ENCODE results near the gene HMX1. TPM values are rescaled to one million over a fixed set of nuclear protein-coding genes. Genes with fewer than 3 reads are reported as not detected.

HMX1 gene
- total RNA-seq, 1 donor from 2014 or later = 1.1 TPM

- Mint-ChIP-seq H3K27ac (ENCODE audit: unreplicated experiment) (no peak overlapping the region), H3K36me3 (ENCODE audit: low read depth) (no peaks in the 10 kb centered on the region), H3K4me3 (no peak overlapping the region), H3K4me1 (no peaks in the 10 kb centered on the region), H3K9me3 (no peaks in the 10 kb centered on the region), H3K27me3 (ENCODE audit: low read depth) (peaks cover 69% of the 10 kb centered on the region)
- no peak for DNase-seq (ENCODE audit: low read depth, low spot score)
- TF ChIP-seq CTCF (conservative IDR thresholded peaks at IDR 0.05) = no peak
Measured at GRCh38 chr4:8849266-8850073, 22.2 kb downstream of the HMX1 start.

GRCh38 chr4:8848507-8849265 lies 23.0 kb downstream of the HMX1 start:
- Mint-ChIP-seq H3K27ac (ENCODE audit: unreplicated experiment) (no peak overlapping the region), H3K36me3 (ENCODE audit: low read depth) (no peaks in the 10 kb centered on the region), H3K9me3 (no peaks in the 10 kb centered on the region), H3K4me1 (no peaks in the 10 kb centered on the region), H3K27me3 (ENCODE audit: low read depth) (peaks cover 61% of the 10 kb centered on the region), H3K4me3 (no peak overlapping the region)
- TF ChIP-seq CTCF (conservative IDR thresholded peaks at IDR 0.05) = no peak
- DNase-seq (ENCODE audit: low read depth, low spot score) = no peak

GRCh38 chr4:8847764-8848163 lies 23.9 kb downstream of the HMX1 start:
- no peak overlapping the region for H3K4me3 Mint-ChIP-seq
- TF ChIP-seq CTCF (conservative IDR thresholded peaks at IDR 0.05) = no peak
- H3K4me1 Mint-ChIP-seq = no peaks in the 10 kb centered on the region
- peaks cover 6% of the 10 kb centered on the region for H3K9me3 Mint-ChIP-seq
- no peak for DNase-seq (ENCODE audit: low read depth, low spot score)
- no peak overlapping the region for H3K27ac Mint-ChIP-seq (ENCODE audit: unreplicated experiment)
- H3K27me3 Mint-ChIP-seq (ENCODE audit: low read depth) = peaks cover 52% of the 10 kb centered on the region
- no peaks in the 10 kb centered on the region for H3K36me3 Mint-ChIP-seq (ENCODE audit: low read depth)

GRCh38 chr4:8847331-8847730 lies 24.3 kb downstream of the HMX1 start:
- peaks cover 6% of the 10 kb centered on the region for H3K9me3 Mint-ChIP-seq
- no peak overlapping the region for H3K27ac Mint-ChIP-seq (ENCODE audit: unreplicated experiment)
- no peak for TF ChIP-seq CTCF (conservative IDR thresholded peaks at IDR 0.05)
- H3K27me3 Mint-ChIP-seq (ENCODE audit: low read depth) = peaks cover 48% of the 10 kb centered on the region
- no peaks in the 10 kb centered on the region for H3K4me1 Mint-ChIP-seq
- H3K36me3 Mint-ChIP-seq (ENCODE audit: low read depth) = no peaks in the 10 kb centered on the region
- no peak overlapping the region for H3K4me3 Mint-ChIP-seq
- DNase-seq (ENCODE audit: low read depth, low spot score) = no peak

- TF ChIP-seq CTCF (conservative IDR thresholded peaks at IDR 0.05) = no peak
- DNase-seq (ENCODE audit: low read depth, low spot score) = no peak
- Mint-ChIP-seq H3K27ac (ENCODE audit: unreplicated experiment) (no peak overlapping the region), H3K4me1 (no peaks in the 10 kb centered on the region), H3K36me3 (ENCODE audit: low read depth) (no peaks in the 10 kb centered on the region), H3K4me3 (no peak overlapping the region), H3K27me3 (ENCODE audit: low read depth) (peaks cover 43% of the 10 kb centered on the region), H3K9me3 (peaks cover 6% of the 10 kb centered on the region)
Measured at GRCh38 chr4:8846826-8847225, 24.8 kb downstream of the HMX1 start.
